ENCODE results near the gene IL10. TPM values are rescaled to one million over a fixed set of nuclear protein-coding genes. Genes with fewer than 3 reads are reported as not detected.

IL10 gene
- total RNA-seq, 1 donor from 2014 or later: not detected

- Histone ChIP-seq H2AFZ (replicated peaks) (no peak overlapping the region), H3K27me3 (no peaks in the 10 kb centered on the region), H4K20me1 (ENCODE audit: low read depth) (peaks cover 4% of the 10 kb centered on the region), H3K79me2 (ENCODE audit: low read depth) (no peaks in the 10 kb centered on the region), H3F3A (ENCODE audit: low read depth) (no peaks in the 10 kb centered on the region), H3K36me3 (no peaks in the 10 kb centered on the region), H3K27ac (no peak overlapping the region), H3K4me1 (peaks cover 15% of the 10 kb centered on the region), H3K9ac (no peak overlapping the region), H3K4me3 (no peak overlapping the region), H3K4me2 (no peak overlapping the region), H3K9me3 (ENCODE audit: low read depth) (no peaks in the 10 kb centered on the region)
- Mint-ChIP-seq H3K27ac (no peak overlapping the region), H3K4me3 (no peak overlapping the region), H3K27me3 (ENCODE audit: insufficient read depth, low read depth) (peaks cover 6% of the 10 kb centered on the region), H3K4me1 (peaks cover 22% of the 10 kb centered on the region), H3K36me3 (peaks cover under 1% of the 10 kb centered on the region), H3K9me3 (no peaks in the 10 kb centered on the region)
- DNase-seq (ENCODE audit: low spot score): peak; percentile 29
- TF ChIP-seq, protein P1, sequence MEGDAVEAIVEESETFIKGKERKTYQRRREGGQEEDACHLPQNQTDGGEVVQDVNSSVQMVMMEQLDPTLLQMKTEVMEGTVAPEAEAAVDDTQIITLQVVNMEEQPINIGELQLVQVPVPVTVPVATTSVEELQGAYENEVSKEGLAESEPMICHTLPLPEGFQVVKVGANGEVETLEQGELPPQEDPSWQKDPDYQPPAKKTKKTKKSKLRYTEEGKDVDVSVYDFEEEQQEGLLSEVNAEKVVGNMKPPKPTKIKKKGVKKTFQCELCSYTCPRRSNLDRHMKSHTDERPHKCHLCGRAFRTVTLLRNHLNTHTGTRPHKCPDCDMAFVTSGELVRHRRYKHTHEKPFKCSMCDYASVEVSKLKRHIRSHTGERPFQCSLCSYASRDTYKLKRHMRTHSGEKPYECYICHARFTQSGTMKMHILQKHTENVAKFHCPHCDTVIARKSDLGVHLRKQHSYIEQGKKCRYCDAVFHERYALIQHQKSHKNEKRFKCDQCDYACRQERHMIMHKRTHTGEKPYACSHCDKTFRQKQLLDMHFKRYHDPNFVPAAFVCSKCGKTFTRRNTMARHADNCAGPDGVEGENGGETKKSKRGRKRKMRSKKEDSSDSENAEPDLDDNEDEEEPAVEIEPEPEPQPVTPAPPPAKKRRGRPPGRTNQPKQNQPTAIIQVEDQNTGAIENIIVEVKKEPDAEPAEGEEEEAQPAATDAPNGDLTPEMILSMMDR (IDR thresholded peaks at IDR 0.05): peak; percentile 52
- no peak for TF ChIP-seq EZH2 (IDR thresholded peaks at IDR 0.05)
- no peak for TF ChIP-seq EZH2phosphoT487 (IDR thresholded peaks at IDR 0.05)
Measured at GRCh38 chr1:206738370-206739366, 33.6 kb downstream of the IL10 start.

DNA sequence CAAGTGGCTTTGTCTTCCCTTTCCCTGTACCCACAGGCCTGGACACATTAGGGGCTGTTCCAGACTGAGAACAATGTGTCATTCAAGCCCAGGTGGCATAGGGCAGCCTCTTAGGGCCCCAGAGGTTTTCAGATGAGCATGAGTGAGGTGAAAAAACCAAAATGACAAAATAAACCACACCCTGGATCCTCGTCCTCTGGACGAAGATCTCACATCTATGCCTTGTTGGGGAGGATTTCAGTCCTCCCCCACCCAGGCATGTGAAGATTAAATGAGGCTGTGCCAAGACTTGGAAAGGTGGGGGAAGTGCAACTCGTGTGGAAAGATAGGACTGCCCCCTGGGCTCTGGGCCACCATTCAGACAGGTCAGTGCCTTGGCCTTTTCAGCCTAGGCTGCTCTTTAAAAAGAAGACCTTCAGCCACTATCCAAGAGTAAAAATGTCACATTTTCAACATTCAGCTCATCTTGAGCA lies 34.5 kb downstream of the IL10 start:
- H3K4me3 Mint-ChIP-seq: no peak overlapping the region
- no peaks in the 10 kb centered on the region for H3K9me3 Mint-ChIP-seq
- H3K4me2 ChIP-seq: no peak overlapping the region
- H3K27me3 Mint-ChIP-seq (ENCODE audit: insufficient read depth, low read depth): peaks cover 6% of the 10 kb centered on the region
- no peaks in the 10 kb centered on the region for H3F3A ChIP-seq (ENCODE audit: low read depth)
- H3K27ac Mint-ChIP-seq: no peak overlapping the region
- DNase-seq (ENCODE audit: low spot score): no peak
- H3K27ac ChIP-seq: no peak overlapping the region
- no peaks in the 10 kb centered on the region for H3K36me3 ChIP-seq
- H3K4me1 Mint-ChIP-seq: peaks cover 22% of the 10 kb centered on the region
- TF ChIP-seq EZH2 (IDR thresholded peaks at IDR 0.05): no peak
- TF ChIP-seq EZH2phosphoT487 (IDR thresholded peaks at IDR 0.05): no peak
- TF ChIP-seq, protein P1 (IDR thresholded peaks at IDR 0.05): no peak
- H3K4me1 ChIP-seq: peaks cover 15% of the 10 kb centered on the region
- no peak overlapping the region for H2AFZ ChIP-seq (replicated peaks)
- H3K9me3 ChIP-seq (ENCODE audit: low read depth): no peaks in the 10 kb centered on the region
- no peaks in the 10 kb centered on the region for H3K79me2 ChIP-seq (ENCODE audit: low read depth)
- peaks cover 4% of the 10 kb centered on the region for H4K20me1 ChIP-seq (ENCODE audit: low read depth)
- H3K27me3 ChIP-seq: no peaks in the 10 kb centered on the region
- H3K36me3 Mint-ChIP-seq: peaks cover 6% of the 10 kb centered on the region
- no peak overlapping the region for H3K9ac ChIP-seq
- no peak overlapping the region for H3K4me3 ChIP-seq

GRCh38 chr1:206736878-206737728 lies 35.2 kb downstream of the IL10 start:
- H3K27me3 Mint-ChIP-seq (ENCODE audit: insufficient read depth, low read depth): peaks cover 4% of the 10 kb centered on the region
- no peaks in the 10 kb centered on the region for H3K9me3 ChIP-seq (ENCODE audit: low read depth)
- no peak overlapping the region for H3K4me2 ChIP-seq
- no peak overlapping the region for H3K4me3 Mint-ChIP-seq
- DNase-seq (ENCODE audit: low spot score): no peak
- no peak overlapping the region for H2AFZ ChIP-seq (replicated peaks)
- no peaks in the 10 kb centered on the region for H3K36me3 ChIP-seq
- H3K36me3 Mint-ChIP-seq: peaks cover 8% of the 10 kb centered on the region
- no peak overlapping the region for H3K9ac ChIP-seq
- H3K4me1 Mint-ChIP-seq: peaks cover 20% of the 10 kb centered on the region
- no peaks in the 10 kb centered on the region for H3K9me3 Mint-ChIP-seq
- no peaks in the 10 kb centered on the region for H3F3A ChIP-seq (ENCODE audit: low read depth)
- no peaks in the 10 kb centered on the region for H3K79me2 ChIP-seq (ENCODE audit: low read depth)
- H3K4me1 ChIP-seq: peaks cover 15% of the 10 kb centered on the region
- H4K20me1 ChIP-seq (ENCODE audit: low read depth): peaks cover 4% of the 10 kb centered on the region
- H3K27ac ChIP-seq: no peak overlapping the region
- TF ChIP-seq EZH2phosphoT487 (IDR thresholded peaks at IDR 0.05): no peak
- TF ChIP-seq, protein P1 (IDR thresholded peaks at IDR 0.05): no peak
- TF ChIP-seq EZH2 (IDR thresholded peaks at IDR 0.05): no peak
- H3K4me3 ChIP-seq: no peak overlapping the region
- H3K27ac Mint-ChIP-seq: no peak overlapping the region
- no peaks in the 10 kb centered on the region for H3K27me3 ChIP-seq

Data from neural progenitor cell (in vitro differentiated cells).